Left ventricle myocardium superior (tissue), 1 donor: ENCODE data around the gene CELA2B. TPM values are rescaled to one million over a fixed set of nuclear protein-coding genes. Genes with fewer than 3 reads are reported as not detected.
"Not testable (repeated sequence)": the region's sequence is repeated elsewhere in the genome, so short reads cannot be mapped to it uniquely, and the experiment has no call there.

Experiments used
- ATAC-seq: fragments of 200-7000 bp; cut with Tn5 transposase; one replicate; pipeline ENCODE4 v1.9.1; 2020; ENCODE audit warnings: mild to moderate bottlenecking, moderate library complexity
- DNase-seq: peaks from one replicate; pipeline ENCODE4 v3.0.0-alpha.2; 2020
- intact Hi-C: fragments of 100-400 bp; cut with micrococcal nuclease; formaldehyde crosslinking; loops from one replicate; pipeline ENCODE4 v1.11.0; 2022
- total RNA-seq: library from RNA; stranded (reverse); fragmentation: NEBNext Ultra II Directional; extraction: Animal tissue kit (Norgen Biotek cat#: 25700); gene quantifications from one replicate; pipeline ENCODE4 v1.2.1, GENCODE V29; 2021
- donor health status: DM: no; HTN: yes; CAD: no; lungs with severe emphysema.

The CELA2B gene
- total RNA-seq, 1 donor from 2014 or later: not detected

DNA sequence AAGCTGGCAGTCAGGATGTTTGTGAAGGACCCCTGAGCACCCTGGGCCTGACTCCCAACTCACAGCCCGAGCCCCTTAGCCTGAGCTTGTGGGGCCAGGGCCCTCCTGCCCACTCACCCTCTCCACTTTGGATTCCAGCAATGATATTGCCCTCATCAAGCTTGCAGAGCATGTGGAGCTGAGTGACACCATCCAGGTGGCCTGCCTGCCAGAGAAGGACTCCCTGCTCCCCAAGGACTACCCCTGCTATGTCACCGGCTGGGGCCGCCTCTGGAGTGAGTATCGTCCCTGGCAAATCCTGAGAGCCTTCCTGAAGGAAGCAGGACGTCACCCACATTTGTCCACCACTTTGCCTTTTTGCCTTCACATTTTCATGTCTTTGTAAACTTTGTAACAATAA, 32.6 kb upstream of the CELA2B start:
- ATAC-seq (no peak), DNase-seq (no peak)
- intact Hi-C loops: no loop called here

DNA sequence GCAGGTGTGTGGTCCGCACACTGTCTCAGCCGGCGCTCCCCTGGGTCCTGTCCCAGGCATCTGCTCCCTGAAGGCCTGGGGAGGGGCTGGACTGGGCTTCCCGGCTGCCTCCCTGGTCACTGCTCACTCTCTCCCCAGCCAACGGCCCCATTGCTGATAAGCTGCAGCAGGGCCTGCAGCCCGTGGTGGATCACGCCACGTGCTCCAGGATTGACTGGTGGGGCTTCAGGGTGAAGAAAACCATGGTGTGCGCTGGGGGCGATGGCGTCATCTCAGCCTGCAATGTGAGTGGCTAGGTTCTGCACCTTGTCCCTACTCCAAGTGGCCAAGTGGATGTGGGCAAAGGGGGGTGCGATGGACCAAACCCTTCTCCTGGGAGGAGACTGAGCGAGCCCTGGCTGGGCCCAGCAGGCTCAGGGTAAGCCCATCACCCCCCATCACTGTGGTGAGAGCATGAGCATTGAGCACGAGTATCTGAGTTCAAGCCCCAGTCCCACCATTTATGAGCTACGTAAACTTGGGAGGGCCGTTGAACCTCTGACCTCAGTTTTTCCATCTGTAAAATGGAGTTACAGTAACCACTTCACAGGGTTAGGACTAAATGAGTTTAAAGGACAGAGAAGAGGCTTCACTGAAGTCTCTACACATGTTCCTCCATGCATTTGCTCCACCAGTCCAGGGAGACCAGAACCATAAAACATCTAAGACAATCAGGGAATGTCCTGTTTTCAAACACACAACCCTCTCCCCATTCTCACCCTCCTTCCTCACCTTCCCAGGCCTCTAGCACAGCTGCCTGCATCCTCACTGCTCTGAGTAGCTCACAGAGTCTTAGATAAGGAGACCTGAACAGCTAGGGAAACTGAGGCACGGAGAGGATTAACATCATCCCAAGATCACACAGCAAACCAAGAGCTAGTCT, 31.2 kb upstream of the CELA2B start:
- peak; percentile 24 for ATAC-seq
- intact Hi-C loops: no loop called here
- no peak for DNase-seq

DNA sequence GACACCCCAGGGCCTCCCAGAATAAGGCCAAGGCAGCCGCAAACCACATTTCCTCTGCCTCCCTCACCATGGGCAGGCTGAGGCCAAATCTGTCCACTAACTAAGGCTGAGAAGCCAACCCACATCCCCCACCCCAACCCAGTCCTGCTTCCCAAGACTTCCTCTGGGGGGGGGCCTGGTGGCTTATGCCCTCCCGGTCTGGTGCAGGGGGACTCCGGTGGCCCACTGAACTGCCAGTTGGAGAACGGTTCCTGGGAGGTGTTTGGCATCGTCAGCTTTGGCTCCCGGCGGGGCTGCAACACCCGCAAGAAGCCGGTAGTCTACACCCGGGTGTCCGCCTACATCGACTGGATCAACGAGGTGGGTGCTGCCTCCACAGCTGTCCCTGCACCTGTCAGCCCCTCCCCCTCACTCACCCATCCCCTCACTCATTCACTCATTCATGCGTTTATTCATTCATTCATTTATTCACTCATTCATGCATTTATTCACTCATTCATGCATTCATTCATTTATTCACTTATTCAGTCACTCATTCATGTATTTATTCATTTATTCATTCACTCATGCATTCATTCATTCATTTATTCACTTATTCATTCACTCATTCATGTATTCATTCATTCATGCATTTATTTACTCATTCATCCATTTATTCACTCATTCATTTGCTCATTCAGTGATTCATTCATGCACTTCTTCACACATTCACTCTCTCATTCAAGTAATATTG, 30.3 kb upstream of the CELA2B start:
- intact Hi-C loops: no loop called here
- ATAC-seq (no peak), DNase-seq (no peak)

DNA sequence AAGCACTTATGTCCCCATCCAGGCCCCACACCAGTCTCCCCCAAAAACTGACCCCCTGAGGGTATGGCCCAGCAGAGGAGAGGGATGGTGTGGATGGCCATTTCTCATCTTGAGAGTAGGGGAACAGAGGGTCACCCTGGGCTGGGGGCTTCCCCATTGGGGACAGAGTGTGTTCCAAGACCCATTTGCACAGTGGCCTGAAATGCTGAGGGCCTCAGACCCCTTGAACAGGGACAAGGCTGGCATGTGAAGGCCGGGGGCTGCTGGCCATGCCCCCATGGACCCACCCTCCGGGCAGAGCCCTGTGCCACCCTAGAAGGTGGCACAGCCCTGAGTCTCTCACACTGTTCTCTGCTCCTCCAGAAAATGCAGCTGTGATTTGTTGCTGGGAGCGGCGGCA, 29.7 kb upstream of the CELA2B start:
- ATAC-seq (no peak), DNase-seq (no peak)
- intact Hi-C loops: no loop called here

DNA sequence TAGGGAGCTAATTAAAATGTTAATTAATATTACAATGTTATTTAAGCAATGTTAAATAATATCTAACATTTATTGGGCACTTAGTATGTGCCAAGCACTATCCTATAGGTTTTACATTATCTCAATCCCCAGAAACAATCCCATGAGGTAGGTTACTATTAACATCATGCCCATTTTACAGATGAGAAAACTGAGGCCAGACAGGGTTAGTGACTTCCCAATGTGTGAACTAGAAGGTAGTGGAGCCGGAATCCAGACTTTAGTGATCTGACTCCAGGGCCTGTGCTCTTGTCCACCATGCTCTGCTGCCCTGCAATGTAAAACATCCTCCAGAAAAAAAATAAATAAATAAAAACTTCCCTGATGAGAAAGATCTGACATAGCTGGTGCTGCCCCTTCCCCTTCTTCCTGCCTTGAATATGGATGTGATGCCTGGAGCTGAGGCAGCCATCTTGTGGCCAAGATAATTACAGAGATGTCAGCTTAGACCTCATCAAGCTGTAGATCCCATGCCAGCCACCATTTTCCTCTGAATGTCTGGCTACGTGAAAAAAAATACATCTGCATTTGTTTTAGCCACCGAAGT, 26.9 kb upstream of the CELA2B start:
- ATAC-seq (no peak), DNase-seq (no peak)
- intact Hi-C loops: no loop called here

DNA sequence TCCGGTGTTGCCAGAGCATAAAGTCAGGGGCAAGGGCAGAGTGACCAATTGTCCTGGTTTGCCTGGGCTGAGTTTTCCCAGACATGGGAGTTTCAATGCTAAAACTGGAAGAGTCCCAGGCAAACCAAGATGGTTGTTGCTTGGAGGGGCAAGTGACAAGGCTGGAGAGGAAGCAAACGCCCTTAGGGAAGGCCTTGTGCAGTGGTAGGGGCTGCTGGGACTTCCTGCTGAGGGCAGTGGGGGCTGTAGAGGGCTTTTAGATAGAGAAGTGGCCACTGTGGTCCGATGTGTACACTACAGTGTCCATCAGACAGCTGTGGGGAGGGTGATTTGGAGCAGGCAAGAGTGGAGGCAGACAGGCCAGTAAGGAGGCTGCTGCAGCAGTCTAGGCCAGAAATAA, 26.3 kb upstream of the CELA2B start:
- DNase-seq (no peak), ATAC-seq (no peak)
- intact Hi-C loops: no loop called here

DNA sequence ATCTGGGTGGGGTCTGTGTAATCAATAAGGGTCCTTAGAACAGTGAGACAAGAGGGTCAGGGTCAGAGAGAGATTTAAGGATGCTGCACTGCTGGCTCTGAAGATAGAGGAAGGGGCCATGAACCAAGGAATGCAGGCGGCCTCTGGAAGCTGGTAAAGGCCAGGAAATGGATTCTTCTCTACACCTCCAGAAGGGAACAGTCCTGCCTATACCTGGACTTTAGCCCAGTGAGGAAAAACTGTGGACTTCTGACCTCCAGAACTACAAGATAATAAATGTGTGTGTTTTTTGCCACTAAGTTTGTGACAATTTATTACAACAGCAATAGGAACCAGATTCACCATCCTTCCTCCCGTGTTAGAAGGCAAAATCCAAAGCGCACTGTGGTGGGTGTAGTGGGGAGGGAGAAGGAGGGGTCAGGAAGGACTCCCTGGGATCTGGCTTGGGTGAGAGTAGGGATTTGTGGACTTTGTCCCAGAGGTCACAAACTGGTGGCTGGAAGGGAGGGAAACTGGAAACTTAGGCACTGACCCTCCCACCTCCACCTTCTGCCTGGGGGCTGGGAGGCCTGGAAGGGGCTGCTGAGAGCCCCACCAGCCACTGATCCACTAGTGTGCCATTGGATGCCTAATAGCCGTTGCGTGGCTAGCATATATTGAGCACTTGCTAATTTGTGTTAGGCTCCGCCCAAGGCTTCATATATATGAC, 24.7 kb upstream of the CELA2B start:
- intact Hi-C loops: no loop called here
- DNase-seq (no peak), ATAC-seq (no peak)

DNA sequence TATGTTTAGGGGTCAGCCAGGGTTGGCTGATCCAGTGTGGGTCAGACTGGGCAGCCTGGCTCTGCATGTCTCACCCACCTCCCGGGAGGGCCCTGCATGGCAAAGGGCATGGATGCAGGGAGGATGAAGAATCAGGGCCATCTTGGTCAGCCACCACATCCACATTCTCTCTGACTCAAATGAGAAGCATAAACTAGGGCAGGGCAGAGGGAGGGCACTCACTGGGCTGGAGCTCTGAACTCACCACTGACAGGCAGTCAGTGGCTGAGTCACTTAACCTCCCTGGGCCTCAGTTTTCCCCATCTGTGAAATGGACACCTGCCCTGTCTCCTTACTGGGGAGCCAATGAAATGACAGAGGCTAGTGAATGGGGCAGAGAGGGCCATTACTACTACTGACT, 23.7 kb upstream of the CELA2B start:
- ATAC-seq (no peak), DNase-seq (no peak)
- intact Hi-C loops: no loop called here

DNA sequence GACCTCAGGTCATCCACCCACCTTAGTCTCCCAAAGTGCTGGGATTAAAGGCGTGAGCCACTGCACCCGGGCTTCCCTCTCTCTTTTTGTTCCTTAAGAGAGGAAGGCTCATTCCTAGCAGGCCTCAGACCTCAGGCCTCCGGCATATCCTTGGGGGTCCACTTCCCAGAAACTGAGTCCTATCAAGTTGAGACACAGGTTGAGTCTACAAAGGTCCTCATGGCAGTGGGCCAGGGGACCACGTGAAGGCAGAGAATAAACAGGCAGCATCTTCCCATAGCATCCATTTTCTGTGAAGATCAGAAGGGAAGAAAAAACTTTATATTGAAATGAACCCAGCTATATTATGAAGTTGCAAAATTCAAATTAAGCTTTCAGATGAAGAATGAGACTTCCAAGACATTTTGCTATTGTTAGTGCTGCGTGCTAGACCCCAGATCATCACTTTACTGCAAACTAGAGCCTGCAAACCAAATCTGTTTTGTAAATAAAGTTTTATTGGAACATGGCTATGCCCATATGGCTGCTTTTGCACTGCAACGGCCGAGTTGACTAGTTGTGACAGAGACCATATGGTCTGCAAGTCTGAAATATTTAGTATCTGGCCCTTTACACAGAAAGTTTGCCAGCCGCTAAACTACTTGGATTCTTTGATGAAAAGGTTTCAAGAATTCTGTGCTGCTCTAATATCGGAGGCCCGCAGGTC, 22.9 kb upstream of the CELA2B start:
- ATAC-seq (no peak), DNase-seq (no peak)
- intact Hi-C loops: no loop called here

DNA sequence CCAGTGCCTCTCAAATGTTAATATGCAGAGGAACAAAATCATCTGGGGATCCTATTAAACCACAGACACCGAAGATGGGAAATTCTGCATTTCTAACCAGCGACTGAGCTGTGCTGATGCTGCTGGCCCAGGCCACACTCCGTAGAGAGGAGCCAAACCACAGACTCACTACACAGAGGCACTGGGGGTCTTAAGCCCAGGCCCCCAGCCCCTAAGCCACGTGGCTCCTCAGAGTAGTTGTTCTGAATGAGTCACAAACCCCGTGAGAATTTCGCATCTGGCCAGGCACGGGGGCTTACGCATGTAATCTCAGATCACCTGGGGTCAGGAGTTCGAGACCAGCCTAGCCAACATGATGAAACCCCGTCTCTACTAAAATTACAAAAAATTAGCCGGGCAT, 22.2 kb upstream of the CELA2B start:
- intact Hi-C loops: no loop called here
- DNase-seq: no peak
- no peak for ATAC-seq

DNA sequence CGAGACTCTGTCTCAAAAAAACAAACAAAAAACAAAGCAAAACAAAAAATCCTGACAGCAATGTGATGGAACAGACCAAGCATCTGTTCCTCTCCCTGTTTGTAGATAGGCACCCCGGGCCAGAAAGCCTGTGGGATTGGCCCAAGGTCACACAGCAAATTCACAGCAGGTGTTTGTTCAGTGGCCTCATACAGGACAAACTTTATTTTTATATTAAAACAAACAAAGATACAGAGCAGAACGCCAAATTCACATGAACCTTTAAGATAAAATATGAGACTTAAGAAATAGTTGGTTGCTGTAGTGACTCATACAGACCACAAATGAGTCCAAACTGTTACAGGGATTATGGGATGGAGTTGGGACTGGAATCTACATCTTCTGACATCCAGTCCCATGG, 21.6 kb upstream of the CELA2B start:
- no peak for DNase-seq
- intact Hi-C loops: no loop called here
- no peak for ATAC-seq

DNA sequence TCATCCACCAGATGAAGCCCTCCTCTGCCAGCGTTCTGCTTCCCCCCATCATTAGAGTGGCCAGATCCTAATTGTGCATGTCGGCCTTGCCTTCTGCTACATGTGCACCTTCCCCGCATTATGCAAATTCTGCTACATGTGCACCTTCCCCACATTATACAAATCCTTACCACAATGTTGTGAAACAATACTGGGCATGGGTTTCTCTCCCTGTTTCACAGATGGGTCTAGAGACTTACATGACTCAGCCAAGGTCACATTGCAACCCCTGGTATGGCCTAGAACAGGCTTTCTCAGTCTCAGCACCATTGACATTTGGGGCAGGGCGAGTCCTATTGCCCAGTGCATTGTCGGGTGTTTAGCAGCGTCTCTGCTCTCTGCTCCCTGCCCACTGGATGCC, 20.4 kb upstream of the CELA2B start:
- no peak for ATAC-seq

DNA sequence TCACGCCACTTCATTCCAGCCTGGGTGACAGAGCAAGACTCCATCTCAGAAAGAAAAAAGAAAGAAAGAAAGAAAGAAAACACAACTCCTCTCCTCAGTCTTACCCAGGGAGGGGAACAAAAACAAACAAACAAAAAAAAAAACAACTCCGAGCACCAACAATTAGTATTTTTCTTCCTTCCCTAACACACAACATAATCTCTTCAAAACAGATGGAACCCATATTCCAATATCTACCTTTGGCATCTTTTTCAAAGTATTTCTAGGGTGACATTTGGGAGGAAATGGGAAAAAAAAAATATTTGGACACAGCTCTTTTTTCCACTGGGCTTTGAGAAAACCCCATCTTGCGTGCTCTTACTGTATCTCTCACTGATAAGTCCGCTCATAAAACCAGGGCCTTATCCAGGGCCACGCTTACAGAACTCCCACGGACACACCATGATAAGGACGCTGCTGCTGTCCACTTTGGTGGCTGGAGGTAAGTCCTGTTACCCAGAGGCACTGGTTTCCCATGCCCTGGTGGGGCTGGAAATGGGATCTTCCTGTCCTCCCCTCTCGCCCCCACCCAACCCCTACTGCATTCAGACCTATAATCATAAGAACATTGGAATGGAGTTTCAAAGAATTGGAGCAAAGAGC, 19.5 kb upstream of the CELA2B start, which contains the start of gene CELA2A:
Gene CELA2A, plus strand, starts transcription at position 420 of the 642 bp plus-strand sequence. Its CDS starts 22 bp downstream, at position 442.
- no peak for DNase-seq
- no peak for ATAC-seq
- intact Hi-C loops: no loop called here

More for the DNA sequence above, 20.4 kb upstream of the CELA2B start:
- intact Hi-C loops: no loop called here
- no peak for DNase-seq

DNA sequence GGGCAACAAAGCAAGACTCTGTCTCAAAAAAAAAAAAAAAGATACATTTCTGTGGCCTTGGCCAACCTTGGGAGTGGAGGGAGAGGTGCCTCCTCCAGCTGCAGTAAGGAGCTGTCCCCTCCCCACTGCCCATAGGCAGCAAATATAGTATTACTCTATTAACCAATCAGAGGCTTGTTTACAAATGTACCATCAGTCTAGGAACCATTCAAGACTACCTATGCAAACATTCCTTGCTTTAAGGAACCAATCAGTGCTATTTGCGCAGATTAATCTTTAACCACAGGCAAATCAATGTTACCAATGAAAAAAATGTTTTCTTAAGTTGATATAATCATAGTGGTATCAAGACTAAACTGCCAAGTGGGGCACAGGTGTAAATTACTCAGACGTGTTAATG, 18.3 kb upstream of the CELA2B start:
- DNase-seq (no peak), ATAC-seq (no peak)
- intact Hi-C loops: no loop called here

DNA sequence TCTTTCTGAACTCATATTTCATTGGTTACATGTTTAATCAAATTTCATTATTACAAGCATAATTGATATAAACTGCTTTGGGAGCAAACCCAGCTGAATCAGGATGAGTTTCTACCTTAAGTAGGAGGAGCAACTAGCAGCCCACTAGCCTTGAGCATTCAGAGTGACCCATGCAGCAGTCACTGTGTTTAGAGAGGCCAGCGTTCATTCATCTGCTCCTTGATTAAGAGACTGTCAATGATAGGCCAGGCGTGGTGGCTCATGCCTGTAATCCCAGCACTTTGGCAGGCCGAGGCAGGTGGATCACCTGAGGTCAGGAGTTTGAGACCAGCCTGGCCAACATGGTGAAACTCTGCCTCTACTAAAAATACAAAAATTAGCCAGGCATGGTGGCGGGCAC, 17.5 kb upstream of the CELA2B start:
- intact Hi-C loops, DNase-seq, ATAC-seq: not testable (repeated sequence)

DNA sequence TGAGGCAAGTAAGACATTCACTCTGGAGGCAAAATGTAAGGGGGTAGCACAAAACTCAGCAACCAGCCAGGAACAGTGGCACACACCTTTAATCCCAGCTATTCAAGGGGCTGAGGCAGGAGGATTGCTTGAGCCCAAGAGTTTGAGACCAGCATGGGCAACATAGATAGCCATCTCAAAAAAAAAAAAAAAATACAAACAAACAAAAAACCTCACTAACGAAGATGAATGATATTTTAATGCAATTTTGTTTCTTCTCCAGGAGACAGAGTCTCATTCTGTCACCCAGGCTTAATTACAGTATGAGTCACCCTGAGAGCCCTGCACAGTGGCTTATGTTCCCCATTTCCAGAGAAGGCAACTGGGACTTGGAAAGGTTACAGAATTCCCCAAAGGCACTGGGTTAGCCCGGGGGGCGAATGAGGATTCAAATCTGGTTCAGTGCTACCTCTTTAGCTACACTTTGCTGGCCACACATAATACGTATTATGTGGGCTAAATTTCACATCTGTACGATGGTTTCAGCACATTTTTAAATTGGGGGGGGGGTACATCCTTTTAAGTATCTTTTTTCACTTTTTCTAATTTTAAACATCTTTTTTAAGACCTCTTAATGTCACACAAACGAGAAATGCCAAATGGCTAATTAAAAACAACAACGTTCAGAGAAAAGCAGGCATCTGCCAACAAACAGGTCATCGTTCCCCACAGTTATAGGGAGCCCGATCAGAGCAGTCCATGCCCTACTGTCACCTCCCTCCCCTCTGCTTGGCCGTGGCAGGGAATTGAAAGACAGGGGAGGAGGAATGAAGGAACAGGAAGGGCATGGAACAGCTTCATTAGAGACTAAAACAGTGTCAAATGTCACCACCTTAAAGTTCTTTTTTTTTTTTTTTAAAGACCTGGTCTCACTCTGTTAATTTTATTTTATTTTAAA, 15.9 kb upstream of the CELA2B start:
- intact Hi-C loops: no loop called here
- no peak for DNase-seq
- ATAC-seq: no peak

DNA sequence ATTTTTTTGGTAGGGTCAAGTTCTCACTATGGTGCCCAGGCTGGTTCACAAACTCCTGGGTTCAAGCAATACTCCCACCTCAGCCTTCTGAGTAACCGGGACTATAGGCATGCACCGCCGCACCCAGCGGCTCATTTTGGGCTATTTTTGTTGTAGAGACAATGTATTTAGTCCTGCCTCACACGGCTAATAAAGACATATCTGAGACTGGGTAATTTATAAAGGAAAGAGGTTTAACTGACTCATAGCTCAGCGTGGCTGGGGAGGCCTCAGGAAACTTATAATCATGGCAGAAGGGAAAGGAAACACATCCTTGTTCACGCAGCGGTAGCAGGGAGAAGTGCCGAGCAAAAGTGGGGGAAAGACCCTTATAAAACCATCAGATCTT, 15.2 kb upstream of the CELA2B start:
- intact Hi-C loops: no loop called here
- DNase-seq (no peak), ATAC-seq (no peak)
